HepG2 (cell line): Measurements from ENCODE around the gene PSMB10. TPM values are rescaled to one million over a fixed set of nuclear protein-coding genes. Genes with fewer than 3 reads are reported as not detected.

Experiments
- FOXP1 ChIP-seq, 2 experiments: fragments of 450-650 bp in 1 of 2; IDR thresholded peaks; 2 replicates each; pipeline ENCODE4 v1.6.1; 2017 to 2018; ENCODE audit warnings: antibody characterized with exemption in 1 of 2
- HNRNPL ChIP-seq: fragments of 200-400 bp; formaldehyde crosslinking; IDR thresholded peaks from 2 replicates; pipeline ENCODE4 v1.6.1; 2017; ENCODE audit warnings: mild to moderate bottlenecking, low read depth, low read length
- HOXA3 ChIP-seq: sonication (generic); formaldehyde crosslinking; IDR thresholded peaks from 2 replicates; pipeline ENCODE4 v1.5.0; 2020; ENCODE audit warnings: missing genetic modification reagents
- KAT2B ChIP-seq: fragments of 150-350 bp; IDR thresholded peaks from 2 replicates; pipeline ENCODE4 v1.6.1; 2014; ENCODE audit warnings: low read depth, low read length, borderline replicate concordance
- MZF1 ChIP-seq: sonication (generic); formaldehyde crosslinking; IDR thresholded peaks from 2 replicates; pipeline ENCODE4 v1.8.1; 2023; ENCODE audit warnings: mild to moderate bottlenecking, missing genetic modification reagents, borderline replicate concordance
- NFAT5 ChIP-seq: sonication (generic); formaldehyde crosslinking; IDR thresholded peaks from 2 replicates; pipeline ENCODE4 v1.4.0; 2020; ENCODE audit warnings: missing genetic modification reagents
- PHB2 ChIP-seq: fragments of 450-650 bp; IDR thresholded peaks from 2 replicates; pipeline ENCODE4 v1.6.1; 2018; ENCODE audit not compliant: partially characterized antibody
- SRY ChIP-seq: sonication (generic); formaldehyde crosslinking; IDR thresholded peaks from 2 replicates; pipeline ENCODE4 v1.8.0; 2022; ENCODE audit warnings: mild to moderate bottlenecking, missing genetic modification reagents
- STAT6 ChIP-seq: sonication (generic); formaldehyde crosslinking; IDR thresholded peaks from 2 replicates; pipeline ENCODE4 v1.4.0; 2020; ENCODE audit warnings: missing genetic modification reagents, mild to moderate bottlenecking, borderline replicate concordance
- ZMAT5 ChIP-seq: sonication (generic); formaldehyde crosslinking; IDR thresholded peaks from 2 replicates; pipeline ENCODE4 v1.5.0; 2020; ENCODE audit warnings: mild to moderate bottlenecking, low read depth, missing genetic modification reagents, borderline replicate concordance
- ZNF124 ChIP-seq: sonication (generic); formaldehyde crosslinking; IDR thresholded peaks from 2 replicates; pipeline ENCODE4 v1.4.0; 2020; ENCODE audit warnings: missing genetic modification reagents
- ZNF317 ChIP-seq: sonication (generic); formaldehyde crosslinking; IDR thresholded peaks from 2 replicates; pipeline ENCODE4 v1.5.0; 2020; ENCODE audit warnings: mild to moderate bottlenecking, missing genetic modification reagents
- ZNF362 ChIP-seq: sonication (generic); formaldehyde crosslinking; IDR thresholded peaks from 2 replicates; pipeline ENCODE4 v1.4.0; 2020; ENCODE audit warnings: missing genetic modification reagents, mild to moderate bottlenecking, borderline replicate concordance
- ZNF563 ChIP-seq: sonication (generic); formaldehyde crosslinking; IDR thresholded peaks from 2 replicates; pipeline ENCODE4 v1.8.0; 2022; ENCODE audit warnings: mild to moderate bottlenecking, moderate library complexity, missing genetic modification reagents
- ZNF710 ChIP-seq: sonication (generic); formaldehyde crosslinking; IDR thresholded peaks from 2 replicates; pipeline ENCODE4 v1.5.0; 2020; ENCODE audit warnings: mild to moderate bottlenecking, missing genetic modification reagents, borderline replicate concordance
- ZNF766 ChIP-seq: sonication (generic); formaldehyde crosslinking; IDR thresholded peaks from 2 replicates; pipeline ENCODE4 v1.5.0; 2020; ENCODE audit warnings: missing genetic modification reagents, borderline replicate concordance
- polyA plus RNA-seq, 8 experiments: library from polyadenylated mRNA; depleted of rRNA in 3 of 8; stranded (reverse) in 7 of 8; unstranded in 1 of 8; fragments of >200 nt; fragmentation: Illumina TruSeq in 4 of 8; extraction: Trizol in 4 of 8; gene quantifications; 2 replicates each; pipeline versions ENCODE4 v1.2.1 to v1.2.3, GENCODE V29; 2011 to 2016; ENCODE audit warnings: low read depth in 4 of 8, missing spikeins in 1 of 8, mixed read lengths in 1 of 8; ENCODE audit not compliant: insufficient read depth in 1 of 8
- total RNA-seq, 5 experiments: library from RNA; depleted of rRNA; stranded (reverse); fragments of >200 nt; fragmentation: Illumina TruSeq; extraction: Trizol; gene quantifications; 2 replicates each; pipeline ENCODE4 v1.2.3, GENCODE V29; 2016; ENCODE audit warnings: low read depth in 1 of 5

The PSMB10 gene
- total and polyA plus RNA-seq, 2 of the 13 experiments (the other 11 are each of a cell fraction or from before 2014, with no cell fraction given): 12.7 to 65.9 TPM

GRCh38 chr16:67943256-67943618 is 6.6 kb upstream of the PSMB10 start (continued):
- peak; percentile 12; the same call in 1 of the 2 replicates for TF ChIP-seq ZNF710 (CRISPR knock-in tag)
- TF ChIP-seq MZF1 (CRISPR knock-in tag): no peak
- no peak for TF ChIP-seq SRY (CRISPR knock-in tag)
- no peak for TF ChIP-seq ZNF766
- peak; percentile 65 for TF ChIP-seq HOXA3 (CRISPR knock-in tag)
- 0 out of 2 replicates have a peak, but pooled peaks have one; percentile 16 for TF ChIP-seq STAT6 (CRISPR knock-in tag)
- TF ChIP-seq ZNF124 (CRISPR knock-in tag): no peak
- TF ChIP-seq KAT2B: no peak
- TF ChIP-seq ZMAT5 (CRISPR knock-in tag): no peak
- TF ChIP-seq FOXP1 (IDR thresholded peaks at IDR 0.05): no peak
- TF ChIP-seq FOXP1 (CRISPR knock-in tag; IDR thresholded peaks at IDR 0.05): 0 out of 2 replicates have a peak, but pooled peaks have one; percentile 38
- TF ChIP-seq ZNF362 (CRISPR knock-in tag): 0 out of 2 replicates have a peak, but pooled peaks have one; percentile 10
- no peak for TF ChIP-seq ZNF317
- no peak for TF ChIP-seq HNRNPL
- TF ChIP-seq ZNF563: no peak
- TF ChIP-seq PHB2: no peak
- no peak for TF ChIP-seq NFAT5 (CRISPR knock-in tag)
